GM18505 (cell line): ENCODE measurements around the gene THSD4.

Source experiments
- ATAC-seq: cut with Tn5 transposase; IDR thresholded peaks from one replicate; pipeline ENCODE4 v1.9.1; 2021; ENCODE audit not compliant: unreplicated experiment
- POLR2A ChIP-seq: IDR thresholded peaks from 4 replicates; pipeline ENCODE4 v1.6.1; 2011; ENCODE audit warnings: borderline replicate concordance; ENCODE audit not compliant: insufficient read depth, insufficient read length; ENCODE audit errors: extremely low read depth

The THSD4 gene

GRCh38 chr15:71411538-71412482 is 296.5 kb downstream of the THSD4 start:
- no peak for TF ChIP-seq POLR2A
- ATAC-seq = no peak

GRCh38 chr15:71413419-71413818 is 298.1 kb downstream of the THSD4 start:
- no peak for ATAC-seq
- TF ChIP-seq POLR2A = no peak

GRCh38 chr15:71414853-71415252 is 299.6 kb downstream of the THSD4 start:
- ATAC-seq = no peak

GRCh38 chr15:71422530-71423259 is 307.4 kb downstream of the THSD4 start:
- ATAC-seq = no peak

More at GRCh38 chr15:71414853-71415252, 299.6 kb downstream of the THSD4 start:
- TF ChIP-seq POLR2A = no peak

GRCh38 chr15:71424765-71425164 is 309.5 kb downstream of the THSD4 start:
- no peak for ATAC-seq
- TF ChIP-seq POLR2A = no peak

More at GRCh38 chr15:71422530-71423259, 307.4 kb downstream of the THSD4 start:
- TF ChIP-seq POLR2A = no peak

- TF ChIP-seq POLR2A = no peak
- no peak for ATAC-seq
These were observed 310.1 kb downstream of the THSD4 start for GRCh38 chr15:71425388-71425787.

- no peak for ATAC-seq
These were observed 311.5 kb downstream of the THSD4 start for GRCh38 chr15:71426792-71427191.

GRCh38 chr15:71430782-71431181 is 315.5 kb downstream of the THSD4 start:
- no peak for ATAC-seq
- no peak for TF ChIP-seq POLR2A

More at GRCh38 chr15:71426792-71427191, 311.5 kb downstream of the THSD4 start:
- TF ChIP-seq POLR2A = no peak

GRCh38 chr15:71431343-71432336 is 316.4 kb downstream of the THSD4 start:
- ATAC-seq = no peak
- no peak for TF ChIP-seq POLR2A

GRCh38 chr15:71433402-71433801 is 318.1 kb downstream of the THSD4 start:
- ATAC-seq = no peak
- no peak for TF ChIP-seq POLR2A

GRCh38 chr15:71434774-71435173 is 319.5 kb downstream of the THSD4 start:
- no peak for TF ChIP-seq POLR2A
- no peak for ATAC-seq

- no peak for ATAC-seq
- TF ChIP-seq POLR2A = no peak
These were observed 320.3 kb downstream of the THSD4 start for GRCh38 chr15:71435552-71435951.
